Measurements from ENCODE around the gene ZNF784. TPM values are rescaled to one million over a fixed set of nuclear protein-coding genes. Genes with fewer than 3 reads are reported as not detected.

The ZNF784 gene
- total and polyA plus RNA-seq, 2 of the 4 experiments (the other 2 are of a cell fraction), result 2.5 to 3.7 TPM

DNA sequence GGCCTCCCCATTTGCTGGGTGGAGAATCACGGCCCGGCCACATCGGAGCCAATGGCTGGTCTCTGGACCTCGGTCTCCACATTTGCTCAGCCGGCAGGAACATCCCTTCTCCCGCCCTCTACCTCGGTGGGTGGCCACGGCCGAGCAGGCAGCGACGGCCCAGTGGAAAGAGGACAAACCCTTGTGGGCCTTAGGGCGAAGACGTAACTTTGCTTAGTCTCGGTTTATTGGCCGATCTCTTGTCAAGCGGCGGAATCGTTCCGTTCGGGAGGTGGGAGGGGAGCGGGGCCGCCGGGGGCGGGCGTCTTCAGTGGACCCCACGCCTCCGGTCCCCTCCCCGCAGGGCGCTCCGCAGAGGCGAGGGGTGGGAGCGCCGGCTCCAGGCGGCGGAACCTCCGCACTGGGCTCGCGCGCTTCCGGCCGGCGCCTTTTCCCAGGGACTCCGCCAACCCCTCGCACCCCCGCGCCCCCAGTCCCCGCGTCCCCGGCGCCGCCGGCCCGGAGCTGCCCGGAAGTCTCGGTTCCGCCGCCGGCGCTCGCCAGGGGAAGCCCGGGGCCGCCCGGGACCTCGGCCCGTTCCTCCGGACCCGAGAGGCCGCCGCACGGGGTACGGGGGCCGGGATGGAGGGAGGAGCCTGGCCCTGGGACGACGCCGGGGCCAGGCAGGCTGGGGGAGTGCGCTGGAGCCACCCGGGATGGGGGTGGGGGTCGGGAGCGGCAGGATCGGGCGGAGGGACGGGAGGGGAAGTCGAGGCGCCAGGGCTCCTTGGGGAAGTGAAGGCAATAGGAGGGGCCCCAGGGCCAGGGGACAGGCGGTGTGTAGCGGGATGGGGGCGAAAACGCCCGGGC, 16.4 kb upstream of the ZNF784 start, which contains the start of gene ZNF580:
Gene ZNF580, plus strand, starts transcription at position 426 of the 849 bp plus-strand sequence. CDS start 1,507 bp downstream, outside the sequence.
- peak within 1 kb of the TSS; percentile 69 for H2BK5ac ChIP-seq (ENCODE audit: low read depth, low read length, poor library complexity, severe bottlenecking)
- H3K27ac ChIP-seq (ENCODE audit: insufficient read depth, low read length), result peak within 1 kb of the TSS; percentile 76
- intact Hi-C loops (cut with micrococcal nuclease) (no loop called here), dilution Hi-C loops (cut with HindIII; ENCODE audit: low sequenced_read_pairs, unreplicated experiment) (no loop called here), in situ Hi-C loops (cut with MboI; ENCODE audit: low sequenced_read_pairs) (loop anchor here (25.0 kb wide), 2 partner anchors 354 to 528 kb away; partner anchors contain the start of genes BRSK1, HSPBP1 and PPP1R12C)
- H2AK9ac ChIP-seq (replicated peaks; ENCODE audit: low read depth, low read length, poor library complexity), result peak within 1 kb of the TSS; percentile 99
- peak within 1 kb of the TSS; percentile 28; the same call in 1 of the 2 replicates for H2BK120ac ChIP-seq (ENCODE audit: low read depth, low read length)
- peak within 1 kb of the TSS; percentile 88 for H4K5ac ChIP-seq (ENCODE audit: low read depth, low read length)
- peak; percentile 78 for DNase-seq
- no peak within 1 kb of the TSS; the same call in 1 of the 2 replicates for H2BK20ac ChIP-seq (ENCODE audit: low read depth, low read length)
- H4K91ac ChIP-seq (ENCODE audit: insufficient read depth, low read depth, low read length), result peak within 1 kb of the TSS; percentile 90
- H3K23ac ChIP-seq (ENCODE audit: low read depth, low read length), result peak within 1 kb of the TSS; percentile 99
- peak within 1 kb of the TSS; percentile 97 for H3K4ac ChIP-seq (ENCODE audit: low read depth, low read length)
- peak within 1 kb of the TSS; percentile 72 for H2AK5ac ChIP-seq (ENCODE audit: low read depth, low read length)
- peak within 1 kb of the TSS; percentile 85 to 89 for H4K8ac ChIP-seq (ENCODE audit: low read depth in 2 of 2, low read length in 2 of 2)
- 1% methylated on average over 43 of the region's 89 CpGs; no CpG with 5 or more reads in 1 of the 2 experiments for WGBS, 2 experiments (ENCODE audit: extremely low coverage in 2 of 2, insufficient read length in 1 of 2)
- ATAC-seq (ENCODE audit: low read depth), result peak; percentile 68
- H3K79me1 ChIP-seq (ENCODE audit: low read depth in 1 of 2, low read length in 2 of 2), result peaks cover 31 to 85% of the 10 kb centered on the region in 2 experiments
- H3K9me1 ChIP-seq (ENCODE audit: insufficient read depth, low read length), result peaks cover 13% of the 10 kb centered on the region
- H3K18ac ChIP-seq (ENCODE audit: low read depth, low read length), result peak within 1 kb of the TSS; percentile 73
- H3K4me1 ChIP-seq (ENCODE audit: control insufficient read depth, insufficient read depth, low read length), result peaks cover 19% of the 10 kb centered on the region
- BruUV-seq (replicated peaks), result no TSS peak
- peak within 1 kb of the TSS; percentile 98 for H3K14ac ChIP-seq (replicated peaks; ENCODE audit: low read depth, low read length)
- peak within 1 kb of the TSS; percentile 93 for H3K4me2 ChIP-seq (ENCODE audit: low read depth, low read length)
- H2BK15ac ChIP-seq (ENCODE audit: low read depth, low read length), result no peak within 1 kb of the TSS
- no peak; the same call in 1 of the 2 replicates for TF ChIP-seq POLR2A (IDR thresholded peaks at IDR 0.05; ENCODE audit: low read depth, low read length)
- TF ChIP-seq MAZ (IDR thresholded peaks at IDR 0.05; ENCODE audit: borderline replicate concordance, low read depth, low read length), result peak; percentile 79; the same call in 1 of the 2 replicates
- H2AFZ ChIP-seq (replicated peaks; ENCODE audit: low read length, poor library complexity), result peak within 1 kb of the TSS; percentile 90
- H3K56ac ChIP-seq (ENCODE audit: extremely low read depth, insufficient read depth, low read length), result peak within 1 kb of the TSS; percentile 98
- ChIA-PET CTCF (no interaction called here), POLR2A (ENCODE audit: unreplicated experiment) (interaction anchor here (0.6 to 0.7 kb wide), 3 partner anchors 9 to 156 kb away, joined by 6 to 21 read pairs (median 6); no protein-coding TSS in a partner anchor)
- no peaks in the 10 kb centered on the region for H3K27me3 ChIP-seq (ENCODE audit: control insufficient read depth, insufficient read depth, low read length)
- H3K36me3 ChIP-seq (ENCODE audit: control insufficient read depth, insufficient read depth, low read length), result peaks cover 14% of the 10 kb centered on the region; the same call in 1 of the 2 replicates
- peak within 1 kb of the TSS; percentile 81 for H3K9ac ChIP-seq (ENCODE audit: low read depth, low read length)
- H3K4me3 ChIP-seq (ENCODE audit: insufficient read depth, low read depth, low read length), result peak within 1 kb of the TSS; percentile 74
- H3K9me3 ChIP-seq (ENCODE audit: control insufficient read depth, insufficient read depth, low read length), result no peaks in the 10 kb centered on the region
- 0 out of 2 replicates have a peak, but pooled peaks cover 9% of the 10 kb centered on the region for H4K20me1 ChIP-seq (ENCODE audit: insufficient read depth, low read length)

Data from IMR-90 (cell line).